Omental fat pad (tissue), 4 donors: ENCODE data around the gene XPC. TPM values are rescaled to one million over a fixed set of nuclear protein-coding genes. Genes with fewer than 3 reads are reported as not detected.

Experiments
- ATAC-seq: fragments of 150-250 bp; one replicate; pipeline ENCODE4 v1.9.1; 2016; ENCODE audit warnings: mild to moderate bottlenecking, moderate library complexity; ENCODE audit not compliant: low FRiP score
- DNase-seq: peaks from one replicate; pipeline ENCODE4 v3.0.0-alpha.2; 2019; ENCODE audit warnings: low spot score
- CTCF ChIP-seq, 3 donors: fragments of 450-650 bp; IDR thresholded peaks; one replicate each; pipeline ENCODE4 v1.5.1; 2016 to 2017; ENCODE audit warnings: antibody characterized with exemption in 3 of 3, mild to moderate bottlenecking in 3 of 3, moderate library complexity in 2 of 3
- total RNA-seq, 4 donors: library from RNA; depleted of rRNA; stranded (reverse); fragments of >200 nt; gene quantifications; one replicate each; pipeline ENCODE4 v1.1.0, GENCODE V29; 2016

XPC gene
- total RNA-seq, 4 donors from 2014 or later = 26.5 to 47.8 (median 33.8) TPM

- TF ChIP-seq CTCF (IDR thresholded peaks at IDR 0.05) = no peak
These were observed 23.7 kb upstream of the XPC start for GRCh38 chr3:14201940-14202684.

GRCh38 chr3:14200841-14201240 lies 22.4 kb upstream of the XPC start:
- no peak for DNase-seq
- no peak for TF ChIP-seq CTCF (IDR thresholded peaks at IDR 0.05)
- no peak for ATAC-seq

More at GRCh38 chr3:14201940-14202684, 23.7 kb upstream of the XPC start:
- ATAC-seq (peak; percentile 21), DNase-seq (no peak)

GRCh38 chr3:14200276-14200675 lies 21.9 kb upstream of the XPC start:
- no peak for TF ChIP-seq CTCF (IDR thresholded peaks at IDR 0.05)
- ATAC-seq (no peak), DNase-seq (no peak)

- no peak for ATAC-seq
- TF ChIP-seq CTCF (IDR thresholded peaks at IDR 0.05) = no peak
- no peak for DNase-seq
These were observed 21.2 kb upstream of the XPC start for GRCh38 chr3:14199641-14200040.

- DNase-seq = no peak
- no peak for ATAC-seq
- TF ChIP-seq CTCF (IDR thresholded peaks at IDR 0.05) = no peak
These were observed 16.5 kb upstream of the XPC start for GRCh38 chr3:14194865-14195264.

GRCh38 chr3:14188041-14188754 lies 9.8 kb upstream of the XPC start:
- TF ChIP-seq CTCF (IDR thresholded peaks at IDR 0.05) = no peak
- ATAC-seq = no peak
- no peak for DNase-seq
